Measurements from ENCODE around the gene ABHD16B.
A peak's percentile ranks its signal among the peaks of the same experiment; 100 is the strongest.

The ABHD16B gene

DNA sequence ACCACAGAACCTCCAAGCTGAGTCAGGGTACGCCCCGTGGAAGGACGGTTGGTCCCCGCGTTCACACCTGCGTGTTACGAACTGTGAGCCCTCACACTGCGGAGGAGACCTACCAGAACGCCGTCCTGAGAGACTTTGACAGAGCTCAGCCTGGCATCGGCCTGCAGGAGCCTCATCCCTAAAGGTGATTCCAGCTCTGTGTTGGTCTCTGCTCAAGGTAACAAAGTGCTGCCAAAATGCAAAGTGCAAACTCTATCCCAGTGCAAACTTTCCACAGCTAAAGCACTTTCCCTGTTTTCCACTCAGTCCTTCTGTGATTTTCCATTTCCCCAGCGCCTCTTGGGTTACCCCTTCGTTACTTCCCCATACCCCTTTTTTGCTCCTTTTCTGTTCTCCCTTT, 21.7 kb upstream of the ABHD16B start:
- Histone ChIP-seq H4K20me1 (ENCODE audit: insufficient read depth, low read length) (no peaks in the 10 kb centered on the region), H3K4me2 (ENCODE audit: low read length) (no peak overlapping the region), H3K27me3 (ENCODE audit: low read depth, low read length) (peaks cover 11% of the 10 kb centered on the region), H3K79me2 (ENCODE audit: low read length) (no peaks in the 10 kb centered on the region), H3K9ac (ENCODE audit: low read length) (no peak overlapping the region), H3K4me3 (ENCODE audit: low read length) (no peak overlapping the region), H3K36me3 (replicated peaks; ENCODE audit: low read depth, low read length) (no peaks in the 10 kb centered on the region), H3K9me3 (ENCODE audit: insufficient read depth, low read length) (no peaks in the 10 kb centered on the region), H3K27ac (ENCODE audit: low read length) (no peak overlapping the region), H3K4me1 (ENCODE audit: low read length) (peaks cover 25% of the 10 kb centered on the region), H2AFZ (ENCODE audit: low read depth, low read length) (no peak overlapping the region)
- TF ChIP-seq EZH2phosphoT487 (IDR thresholded peaks at IDR 0.05; ENCODE audit: low read depth): no peak
- TF ChIP-seq CTCF (IDR thresholded peaks at IDR 0.05; ENCODE audit: low read depth, low read length): no peak

DNA sequence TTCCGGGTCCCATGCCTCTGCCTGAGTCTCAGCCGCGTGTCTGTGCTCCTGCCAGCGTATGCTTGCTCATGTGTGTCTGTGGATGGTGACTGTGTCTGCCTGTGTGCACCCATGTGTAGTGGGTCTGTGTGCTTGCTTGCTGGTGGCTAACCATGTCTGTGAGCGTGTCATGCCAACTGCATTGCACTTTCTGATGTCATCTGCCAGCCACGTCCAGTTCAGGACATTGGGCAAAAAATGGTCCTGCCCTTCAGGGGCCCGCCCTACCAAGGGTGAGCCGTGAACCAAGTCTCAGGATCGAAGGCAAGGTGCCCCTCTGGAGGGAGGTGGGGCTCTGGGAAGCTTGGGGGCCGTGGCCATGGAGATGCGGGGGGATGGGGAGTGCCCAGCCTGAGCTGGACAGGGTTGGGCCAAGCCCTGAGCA, 20.9 kb upstream of the ABHD16B start:
- Histone ChIP-seq H2AFZ (ENCODE audit: low read depth, low read length) (no peak overlapping the region), H4K20me1 (ENCODE audit: insufficient read depth, low read length) (no peaks in the 10 kb centered on the region), H3K9me3 (ENCODE audit: insufficient read depth, low read length) (no peaks in the 10 kb centered on the region), H3K4me3 (ENCODE audit: low read length) (no peak overlapping the region), H3K79me2 (ENCODE audit: low read length) (no peaks in the 10 kb centered on the region), H3K36me3 (replicated peaks; ENCODE audit: low read depth, low read length) (no peaks in the 10 kb centered on the region), H3K4me2 (ENCODE audit: low read length) (no peak overlapping the region), H3K9ac (ENCODE audit: low read length) (no peak overlapping the region), H3K4me1 (ENCODE audit: low read length) (peaks cover 25% of the 10 kb centered on the region), H3K27me3 (ENCODE audit: low read depth, low read length) (peaks cover 13% of the 10 kb centered on the region), H3K27ac (ENCODE audit: low read length) (no peak overlapping the region)
- TF ChIP-seq CTCF (IDR thresholded peaks at IDR 0.05; ENCODE audit: low read depth, low read length) (no peak), EZH2phosphoT487 (IDR thresholded peaks at IDR 0.05; ENCODE audit: low read depth) (no peak)

GRCh38 chr20:63842258-63842657, 19.0 kb upstream of the ABHD16B start:
- Histone ChIP-seq H3K9ac (ENCODE audit: low read length) (no peak overlapping the region; the same call in 1 of the 2 replicates), H3K27me3 (ENCODE audit: low read depth, low read length) (peaks cover 23% of the 10 kb centered on the region), H3K27ac (ENCODE audit: low read length) (no peak overlapping the region), H3K9me3 (ENCODE audit: insufficient read depth, low read length) (no peaks in the 10 kb centered on the region), H3K4me2 (ENCODE audit: low read length) (peak overlapping the region; percentile 65), H2AFZ (ENCODE audit: low read depth, low read length) (peak overlapping the region; percentile 47; the same call in 1 of the 2 replicates), H3K4me1 (ENCODE audit: low read length) (peaks cover 26% of the 10 kb centered on the region), H4K20me1 (ENCODE audit: insufficient read depth, low read length) (no peaks in the 10 kb centered on the region), H3K4me3 (ENCODE audit: low read length) (peak overlapping the region; percentile 3; the same call in 1 of the 2 replicates), H3K36me3 (replicated peaks; ENCODE audit: low read depth, low read length) (no peaks in the 10 kb centered on the region), H3K79me2 (ENCODE audit: low read length) (no peaks in the 10 kb centered on the region)
- TF ChIP-seq EZH2phosphoT487 (IDR thresholded peaks at IDR 0.05; ENCODE audit: low read depth) (no peak), CTCF (IDR thresholded peaks at IDR 0.05; ENCODE audit: low read depth, low read length) (no peak)

DNA sequence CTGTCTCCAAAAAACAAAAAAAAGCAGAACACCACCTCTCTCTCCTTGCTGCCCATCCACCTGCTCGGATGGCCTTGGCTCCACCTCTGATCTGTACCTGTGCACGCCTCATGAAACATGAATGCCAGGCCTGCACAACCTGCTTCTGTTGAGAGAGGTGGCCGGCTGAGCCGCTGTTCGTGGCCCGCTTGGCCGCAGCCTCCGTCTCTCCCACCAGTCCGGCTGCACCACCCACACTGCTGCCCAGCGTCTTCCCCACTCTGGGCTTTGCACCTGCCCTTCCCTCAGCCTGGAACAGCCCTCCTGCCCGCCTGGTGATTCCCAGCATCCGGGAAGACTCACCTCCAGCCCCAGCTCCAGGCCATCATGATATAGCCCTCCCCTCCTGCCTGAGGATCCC, 18.1 kb upstream of the ABHD16B start:
- no peak for TF ChIP-seq EZH2phosphoT487 (IDR thresholded peaks at IDR 0.05; ENCODE audit: low read depth)
- no peak for TF ChIP-seq CTCF (IDR thresholded peaks at IDR 0.05; ENCODE audit: low read depth, low read length)
- Histone ChIP-seq H3K4me2 (ENCODE audit: low read length) (no peak overlapping the region), H2AFZ (ENCODE audit: low read depth, low read length) (no peak overlapping the region), H3K4me1 (ENCODE audit: low read length) (peaks cover 28% of the 10 kb centered on the region), H3K9ac (ENCODE audit: low read length) (no peak overlapping the region), H3K27me3 (ENCODE audit: low read depth, low read length) (peaks cover 23% of the 10 kb centered on the region), H4K20me1 (ENCODE audit: insufficient read depth, low read length) (no peaks in the 10 kb centered on the region), H3K27ac (ENCODE audit: low read length) (no peak overlapping the region), H3K79me2 (ENCODE audit: low read length) (no peaks in the 10 kb centered on the region), H3K9me3 (ENCODE audit: insufficient read depth, low read length) (no peaks in the 10 kb centered on the region), H3K4me3 (ENCODE audit: low read length) (no peak overlapping the region), H3K36me3 (replicated peaks; ENCODE audit: low read depth, low read length) (no peaks in the 10 kb centered on the region)
